NCI-H524 (cell line): ENCODE results near the gene C10orf90.
A peak's percentile ranks its signal among the peaks of the same experiment; 100 is the strongest.

ENCODE experiments used
- DNase-seq, 2 experiments: peaks; one replicate each; lab custom pipeline; 2025; lab: John Stamatoyannopoulos, UW

The C10orf90 gene

GRCh38 chr10:126463286-126463685 lies 207.2 kb downstream of the C10orf90 start:
- DNase-seq: peak; percentile 57 to 78

GRCh38 chr10:126461289-126461940 lies 209.1 kb downstream of the C10orf90 start:
- no peak for DNase-seq

GRCh38 chr10:126459878-126460481 lies 210.5 kb downstream of the C10orf90 start:
- no peak for DNase-seq

- DNase-seq: no peak
These were observed 211.3 kb downstream of the C10orf90 start for GRCh38 chr10:126459032-126459831.

- no peak for DNase-seq
These were observed 212.0 kb downstream of the C10orf90 start for GRCh38 chr10:126458466-126458865.

- no peak for DNase-seq
These were observed 213.9 kb downstream of the C10orf90 start for GRCh38 chr10:126456632-126457031.

GRCh38 chr10:126455766-126456405 lies 214.6 kb downstream of the C10orf90 start:
- no peak for DNase-seq

- DNase-seq: no peak
These were observed 215.3 kb downstream of the C10orf90 start for GRCh38 chr10:126455036-126455765.

- no peak for DNase-seq
These were observed 216.3 kb downstream of the C10orf90 start for GRCh38 chr10:126454045-126454751.

GRCh38 chr10:126452245-126452644 lies 218.2 kb downstream of the C10orf90 start:
- DNase-seq: no peak

- no peak for DNase-seq
These were observed 222.4 kb downstream of the C10orf90 start for GRCh38 chr10:126448091-126448490.

- no peak for DNase-seq
These were observed 230.6 kb downstream of the C10orf90 start for GRCh38 chr10:126439942-126440341.

- DNase-seq: no peak
These were observed 232.1 kb downstream of the C10orf90 start for GRCh38 chr10:126438407-126438783.

GRCh38 chr10:126437635-126438406 lies 232.7 kb downstream of the C10orf90 start:
- no peak for DNase-seq

GRCh38 chr10:126434235-126434634 lies 236.3 kb downstream of the C10orf90 start:
- DNase-seq: no peak

- DNase-seq: no peak
These were observed 237.1 kb downstream of the C10orf90 start for GRCh38 chr10:126433351-126433750.

GRCh38 chr10:126432507-126432906 lies 238.0 kb downstream of the C10orf90 start:
- DNase-seq: no peak

- no peak for DNase-seq
These were observed 238.7 kb downstream of the C10orf90 start for GRCh38 chr10:126431816-126432215.

GRCh38 chr10:126430512-126430911 lies 240.0 kb downstream of the C10orf90 start:
- no peak for DNase-seq

- DNase-seq: no peak
These were observed 241.2 kb downstream of the C10orf90 start for GRCh38 chr10:126429275-126429674.
